Tibial nerve (tissue), 3 donors: Measurements from ENCODE around the gene SERPINE1.

Experiments
- CTCF ChIP-seq, 5 experiments: fragments of 200-600 bp in 3 of 5; fragments of 450-650 bp in 2 of 5; sonication (generic) in 3 of 5; IDR thresholded peaks; one replicate each; pipeline ENCODE4 v1.5.1; 2016 to 2019; ENCODE audit warnings: antibody characterized with exemption in 5 of 5, mild to moderate bottlenecking in 3 of 5, moderate library complexity in 2 of 5
- POLR2A ChIP-seq, 2 donors: fragments of 450-650 bp; IDR thresholded peaks; one replicate each; pipeline ENCODE4 v1.6.1; 2017; ENCODE audit warnings: antibody characterized with exemption in 2 of 2, mild to moderate bottlenecking in 2 of 2, moderate library complexity in 2 of 2

- TF ChIP-seq CTCF (IDR thresholded peaks at IDR 0.05) = no peak
- TF ChIP-seq POLR2A (IDR thresholded peaks at IDR 0.05) = no peak
Measured at GRCh38 chr7:101133621-101134398, 6.9 kb downstream of the SERPINE1 start.
